IMR-90 (cell line): ENCODE measurements around the gene RCHY1. TPM values are rescaled to one million over a fixed set of nuclear protein-coding genes. Genes with fewer than 3 reads are reported as not detected.
"Not testable (repeated sequence)": the region's sequence is repeated elsewhere in the genome, so short reads cannot be mapped to it uniquely, and the experiment has no call there.

Source experiments
- ATAC-seq: fragments of 200-7000 bp; cut with Tn5 transposase; 2 replicates; pipeline ENCODE4 v1.9.1; 2020; ENCODE audit warnings: low read depth, mild to moderate bottlenecking, moderate library complexity
- BruUV-seq: library from RNA; stranded (reverse); fragments of 400-500 nt; replicated peaks from 2 replicates; lab custom pipeline; 2021; lab: Mats Ljungman, UMichigan
- CTCF ChIA-PET: fragments of 300-600 bp; formaldehyde crosslinking; extraction: SDS; loops from one replicate; lab custom pipeline; 2021; ENCODE audit warnings: antibody characterized with exemption; lab: Yijun Ruan, JAX
- POLR2A ChIA-PET: fragments of 300-600 bp; sonication (Branson Sonifier 250); formaldehyde crosslinking; loops from one replicate; lab custom pipeline; 2022; ENCODE audit warnings: antibody characterized with exemption; ENCODE audit not compliant: unreplicated experiment; lab: Charles Lee
- DNase-seq: peaks from one replicate; pipeline ENCODE4 v3.0.0; 2013
- H2AFZ ChIP-seq: replicated peaks from 2 replicates; pipeline ENCODE3; 2013; ENCODE audit warnings: low read length, mild to moderate bottlenecking; ENCODE audit not compliant: poor library complexity
- H2AK5ac ChIP-seq: 2 replicates; pipeline ENCODE4 v1.6.1; 2013; ENCODE audit warnings: low read depth, low read length, inconsistent platforms
- H2AK9ac ChIP-seq: replicated peaks from 2 replicates; pipeline ENCODE3; 2013; ENCODE audit warnings: mild to moderate bottlenecking, low read depth, low read length, moderate library complexity; ENCODE audit not compliant: poor library complexity
- H2BK120ac ChIP-seq: 2 replicates; pipeline ENCODE4 v1.6.1; 2013; ENCODE audit warnings: low read depth, low read length, inconsistent platforms
- H2BK15ac ChIP-seq: 3 replicates; pipeline ENCODE4 v1.6.1; 2013; ENCODE audit warnings: low read depth, low read length, inconsistent platforms
- H2BK20ac ChIP-seq: 2 replicates; pipeline ENCODE4 v1.6.1; 2013; ENCODE audit warnings: low read depth, mild to moderate bottlenecking, inconsistent platforms, low read length, moderate library complexity
- H2BK5ac ChIP-seq: 2 replicates; pipeline ENCODE4 v1.6.1; 2013; ENCODE audit warnings: mild to moderate bottlenecking, low read depth, low read length, inconsistent platforms; ENCODE audit not compliant: poor library complexity, severe bottlenecking
- H3K14ac ChIP-seq: replicated peaks from 2 replicates; pipeline ENCODE4 v1.6.1; 2013; ENCODE audit warnings: low read depth, low read length, inconsistent platforms
- H3K18ac ChIP-seq: 2 replicates; pipeline ENCODE4 v1.6.1; 2013; ENCODE audit warnings: low read depth, low read length, control low read depth
- H3K23ac ChIP-seq: 2 replicates; pipeline ENCODE4 v1.6.1; 2013; ENCODE audit warnings: low read depth, low read length, inconsistent platforms
- H3K27ac ChIP-seq: 2 replicates; pipeline ENCODE4 v1.5.1; 2013; ENCODE audit warnings: mild to moderate bottlenecking, control low read depth, low read length; ENCODE audit not compliant: insufficient read depth
- H3K27me3 ChIP-seq: 2 replicates; pipeline ENCODE4 v1.6.1; 2013; ENCODE audit warnings: low read length; ENCODE audit not compliant: control insufficient read depth, insufficient read depth
- H3K36me3 ChIP-seq: 2 replicates; pipeline ENCODE4 v1.6.1; 2013; ENCODE audit warnings: low read length, mixed read lengths; ENCODE audit not compliant: control insufficient read depth, insufficient read depth
- H3K4ac ChIP-seq: 2 replicates; pipeline ENCODE4 v1.6.1; 2013; ENCODE audit warnings: low read depth, low read length, inconsistent platforms
- H3K4me1 ChIP-seq: 2 replicates; pipeline ENCODE4 v1.6.1; 2013; ENCODE audit warnings: low read length, mixed read lengths; ENCODE audit not compliant: control insufficient read depth, insufficient read depth
- H3K4me2 ChIP-seq: 2 replicates; pipeline ENCODE4 v1.6.1; 2013; ENCODE audit warnings: low read depth, mild to moderate bottlenecking, control low read depth, low read length, moderate library complexity
- H3K4me3 ChIP-seq: 2 replicates; pipeline ENCODE4 v1.5.1; 2013; ENCODE audit warnings: low read depth, mild to moderate bottlenecking, control low read depth, low read length, moderate library complexity; ENCODE audit not compliant: insufficient read depth
- H3K56ac ChIP-seq: 2 replicates; pipeline ENCODE4 v1.6.1; 2013; ENCODE audit warnings: low read length, inconsistent platforms; ENCODE audit not compliant: insufficient read depth; ENCODE audit errors: extremely low read depth
- H3K79me1 ChIP-seq, 2 experiments: 2 replicates each; pipeline ENCODE4 v1.6.1; 2013; ENCODE audit warnings: low read length in 2 of 2, inconsistent platforms in 1 of 2, low read depth in 1 of 2
- H3K9ac ChIP-seq: 2 replicates; pipeline ENCODE4 v1.6.1; 2013; ENCODE audit warnings: low read depth, low read length, control low read depth
- H3K9me1 ChIP-seq: 2 replicates; pipeline ENCODE4 v1.6.1; 2013; ENCODE audit warnings: low read length, inconsistent platforms; ENCODE audit not compliant: insufficient read depth
- H3K9me3 ChIP-seq: 2 replicates; pipeline ENCODE4 v1.6.1; 2013; ENCODE audit warnings: low read length; ENCODE audit not compliant: control insufficient read depth, insufficient read depth
- H4K20me1 ChIP-seq: 2 replicates; pipeline ENCODE4 v1.6.1; 2013; ENCODE audit warnings: low read length, inconsistent platforms; ENCODE audit not compliant: insufficient read depth
- H4K5ac ChIP-seq: 2 replicates; pipeline ENCODE4 v1.6.1; 2013; ENCODE audit warnings: mild to moderate bottlenecking, low read depth, low read length, control low read depth
- H4K8ac ChIP-seq, 2 experiments: 2 replicates each; pipeline ENCODE4 v1.6.1; 2013; ENCODE audit warnings: low read depth in 2 of 2, low read length in 2 of 2, control low read depth in 1 of 2, inconsistent platforms in 1 of 2
- H4K91ac ChIP-seq: 2 replicates; pipeline ENCODE4 v1.6.1; 2013; ENCODE audit warnings: low read depth, low read length, inconsistent platforms; ENCODE audit not compliant: insufficient read depth
- BHLHE40 ChIP-seq: fragments of 150-350 bp; IDR thresholded peaks from 2 replicates; pipeline ENCODE4 v1.6.1; 2016; ENCODE audit warnings: mild to moderate bottlenecking, low read depth, low read length
- MAZ ChIP-seq: IDR thresholded peaks from 2 replicates; pipeline ENCODE4 v1.6.1; 2012; ENCODE audit warnings: low read depth, mild to moderate bottlenecking, low read length, improper control_type of control experiment, moderate library complexity, borderline replicate concordance
- MXI1 ChIP-seq: IDR thresholded peaks from 2 replicates; pipeline ENCODE4 v1.6.1; 2012; ENCODE audit warnings: low read depth, mild to moderate bottlenecking, low read length, moderate library complexity, borderline replicate concordance
- POLR2A ChIP-seq: IDR thresholded peaks from 2 replicates; pipeline ENCODE4 v1.6.1; 2012; ENCODE audit warnings: mild to moderate bottlenecking, low read depth, low read length
- RAD21 ChIP-seq: IDR thresholded peaks from 2 replicates; pipeline ENCODE4 v1.6.1; 2012; ENCODE audit warnings: low read length, improper control_type of control experiment
- RCOR1 ChIP-seq: IDR thresholded peaks from 2 replicates; pipeline ENCODE4 v1.6.1; 2012; ENCODE audit warnings: mild to moderate bottlenecking, low read length, improper control_type of control experiment; ENCODE audit not compliant: insufficient replicate concordance
- USF2 ChIP-seq: fragments of 150-350 bp; IDR thresholded peaks from 2 replicates; pipeline ENCODE4 v1.6.1; 2017; ENCODE audit warnings: mild to moderate bottlenecking, antibody characterized with exemption, low read length, low read depth
- WGBS, 2 experiments: methylation state at CpG; one replicate each; pipeline versions ENCODE4 v1.1.5 to v1.1.7; 2013; ENCODE audit warnings: missing lambda C conversion rate in 2 of 2; ENCODE audit not compliant: insufficient read length in 1 of 2; ENCODE audit errors: extremely low coverage in 2 of 2; 5-methylcytosine and 5-hydroxymethylcytosine counted together
- dilution Hi-C: fragments of 300-500 bp; cut with HindIII; formaldehyde crosslinking; loops from one replicate; pipeline ENCODE4 v1.14.3; 2018; ENCODE audit warnings: low sequenced_read_pairs; ENCODE audit not compliant: unreplicated experiment
- in situ Hi-C: fragments of 300-500 bp; cut with MboI; formaldehyde crosslinking; loops from 3 replicates; pipeline ENCODE4 v1.14.3; 2019; ENCODE audit warnings: low sequenced_read_pairs, inconsistent platforms, mixed read lengths
- intact Hi-C: fragments of 100-400 bp; cut with micrococcal nuclease; formaldehyde crosslinking; loops from 2 replicates; pipeline ENCODE4 v1.10.0; 2022
- polyA plus RNA-seq, 3 experiments: library from polyadenylated mRNA; depleted of rRNA; stranded (reverse); fragments of >200 nt; gene quantifications; 2 replicates each; pipeline ENCODE4 v1.2.3, GENCODE V29; 2012; ENCODE audit warnings: low replicate concordance in 1 of 3
- total RNA-seq: library from RNA; depleted of rRNA; stranded (reverse); fragments of >200 nt; gene quantifications from 2 replicates; pipeline ENCODE4 v1.2.3, GENCODE V29; 2012

The RCHY1 gene
- total and polyA plus RNA-seq, 2 of the 4 experiments (the other 2 are of a cell fraction), result 20.1 to 22.4 TPM

GRCh38 chr4:75511841-75512240 is 2.4 kb downstream of the RCHY1 start:
- intact Hi-C loops, result no loop called here
- Histone ChIP-seq H3K9me1 (no peaks in the 10 kb centered on the region; the same call in 1 of the 2 replicates), H2AFZ (no peak overlapping the region), H3K36me3 (no peaks in the 10 kb centered on the region), H2BK20ac (no peak overlapping the region), H4K8ac (no peak overlapping the region), H2AK5ac (no peak overlapping the region), H3K4me3 (no peak overlapping the region), H3K9me3 (no peaks in the 10 kb centered on the region), H4K91ac (no peak overlapping the region), H2BK15ac (peak overlapping the region; percentile 11; the same call in 1 of the 3 replicates), H2BK120ac (no peak overlapping the region), H3K56ac (no peak overlapping the region), H3K27me3 (no peaks in the 10 kb centered on the region), H3K27ac (no peak overlapping the region), H2AK9ac (no peak overlapping the region), H3K4ac (peak overlapping the region; percentile 50), H2BK5ac (no peak overlapping the region), H3K4me1 (peaks cover 4% of the 10 kb centered on the region; the same call in 1 of the 2 replicates), H3K9ac (no peak overlapping the region), H3K4me2 (peak overlapping the region; percentile 80), H4K20me1 (no peaks in the 10 kb centered on the region; the same call in 1 of the 2 replicates), H3K18ac (no peak overlapping the region), H3K23ac (peak overlapping the region; percentile 57), H4K5ac (no peak overlapping the region), H3K79me1 (peaks cover 33 to 54% of the 10 kb centered on the region in 2 experiments), H3K14ac (0 out of 2 replicates have a peak overlapping the region, but pooled peaks have one; percentile 7)
- in situ Hi-C loops, result no loop called here
- BruUV-seq, result no TSS peak
- TF ChIP-seq BHLHE40, result no peak
- no peak for TF ChIP-seq USF2
- TF ChIP-seq RCOR1, result no peak
- no peak for TF ChIP-seq RAD21
- no peak for TF ChIP-seq POLR2A
- no peak for TF ChIP-seq MXI1
- TF ChIP-seq MAZ, result no peak
- dilution Hi-C loops, result no loop called here
- DNase-seq (no peak), ATAC-seq (no peak)
- CTCF ChIA-PET, result no interaction called here
- WGBS, 2 experiments, result no CpG with 5 or more reads among the region's 3 CpGs
- POLR2A ChIA-PET, result no interaction called here

GRCh38 chr4:75509592-75509991 is 4.6 kb downstream of the RCHY1 start:
- H2AK9ac ChIP-seq, ATAC-seq, H3K4me2 ChIP-seq, H2BK15ac ChIP-seq, H2BK120ac ChIP-seq, H3K14ac ChIP-seq, H3K18ac ChIP-seq, CTCF ChIA-PET, H3K9me3 ChIP-seq, H3K4me3 ChIP-seq, H3K4ac ChIP-seq, H3K23ac ChIP-seq, H3K27ac ChIP-seq, H2BK20ac ChIP-seq, H3K9ac ChIP-seq, H4K8ac ChIP-seq, H4K91ac ChIP-seq, H2BK5ac ChIP-seq, H3K4me1 ChIP-seq, intact Hi-C loops, H3K9me1 ChIP-seq, BruUV-seq, H2AFZ ChIP-seq, DNase-seq, H3K27me3 ChIP-seq, dilution Hi-C loops, H2AK5ac ChIP-seq, H3K36me3 ChIP-seq, H3K56ac ChIP-seq, in situ Hi-C loops, POLR2A ChIA-PET, H4K5ac ChIP-seq, H4K20me1 ChIP-seq: not testable (repeated sequence)
- WGBS, 2 experiments, result no CpG with 5 or more reads among the region's 4 CpGs
- H3K79me1 ChIP-seq, result peaks cover 26 to 51% of the 10 kb centered on the region in 2 experiments
